GM20431 (cell line): ENCODE results near the gene ZNF410.
"Not testable (repeated sequence)": the region's sequence is repeated elsewhere in the genome, so short reads cannot be mapped to it uniquely, and the experiment has no call there.

Experiments used
- in situ Hi-C: fragments of 300-500 bp; cut with MseI, MboI; formaldehyde crosslinking; loops from one replicate; pipeline ENCODE4 v1.15.0; 2020; ENCODE audit warnings: low sequenced_read_pairs; ENCODE audit not compliant: unreplicated experiment

The ZNF410 gene, protein sequence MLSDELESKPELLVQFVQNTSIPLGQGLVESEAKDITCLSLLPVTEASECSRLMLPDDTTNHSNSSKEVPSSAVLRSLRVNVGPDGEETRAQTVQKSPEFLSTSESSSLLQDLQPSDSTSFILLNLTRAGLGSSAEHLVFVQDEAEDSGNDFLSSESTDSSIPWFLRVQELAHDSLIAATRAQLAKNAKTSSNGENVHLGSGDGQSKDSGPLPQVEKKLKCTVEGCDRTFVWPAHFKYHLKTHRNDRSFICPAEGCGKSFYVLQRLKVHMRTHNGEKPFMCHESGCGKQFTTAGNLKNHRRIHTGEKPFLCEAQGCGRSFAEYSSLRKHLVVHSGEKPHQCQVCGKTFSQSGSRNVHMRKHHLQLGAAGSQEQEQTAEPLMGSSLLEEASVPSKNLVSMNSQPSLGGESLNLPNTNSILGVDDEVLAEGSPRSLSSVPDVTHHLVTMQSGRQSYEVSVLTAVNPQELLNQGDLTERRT

DNA sequence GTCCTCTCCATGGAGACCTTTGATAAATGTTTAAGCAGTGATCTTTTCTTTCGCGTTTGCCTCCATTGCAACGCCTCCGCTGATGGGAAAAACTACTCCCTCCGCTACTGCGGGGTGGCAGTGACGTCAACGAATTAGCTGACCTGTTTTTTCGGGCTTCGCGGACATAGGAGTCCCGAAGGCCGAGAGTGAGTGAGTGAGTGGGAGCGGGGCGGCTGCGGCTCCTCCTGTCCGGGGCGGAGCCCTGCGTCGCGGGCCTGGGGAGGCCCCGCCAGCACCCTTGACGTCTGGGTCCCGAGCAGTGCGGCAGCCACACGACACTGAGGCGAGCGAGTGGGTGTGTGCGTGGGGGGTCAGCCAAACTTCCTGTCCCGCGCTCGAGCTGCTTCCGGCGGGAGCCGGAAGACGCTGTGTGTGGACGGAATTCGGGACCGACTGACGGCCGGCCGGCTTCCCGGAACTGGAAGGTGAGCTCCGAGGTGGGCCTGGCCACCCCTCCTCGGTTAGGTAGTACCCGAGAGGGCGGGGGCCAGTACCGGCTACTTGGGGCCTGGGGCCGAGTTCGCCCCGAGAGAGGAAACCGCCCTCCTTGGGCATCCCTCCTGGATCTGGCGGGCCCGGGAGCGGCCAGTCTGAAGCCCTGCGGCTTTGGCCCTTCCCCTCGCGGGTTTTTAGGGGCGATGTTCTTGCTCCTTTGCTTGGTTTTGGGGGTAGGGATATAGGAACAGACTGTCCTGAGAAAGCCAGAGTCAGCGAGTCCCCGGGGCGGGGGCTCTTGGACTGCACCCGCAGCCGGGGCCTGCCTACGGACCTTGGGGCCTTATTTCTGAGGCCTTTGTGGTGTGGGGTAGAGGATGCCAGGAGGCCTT lies at the start of gene ZNF410:
TSS of gene ZNF410 (plus strand) at position 411 of the 869 bp plus-strand sequence. CDS start 5,317 bp downstream, outside the sequence.
- in situ Hi-C loops: no loop called here

DNA sequence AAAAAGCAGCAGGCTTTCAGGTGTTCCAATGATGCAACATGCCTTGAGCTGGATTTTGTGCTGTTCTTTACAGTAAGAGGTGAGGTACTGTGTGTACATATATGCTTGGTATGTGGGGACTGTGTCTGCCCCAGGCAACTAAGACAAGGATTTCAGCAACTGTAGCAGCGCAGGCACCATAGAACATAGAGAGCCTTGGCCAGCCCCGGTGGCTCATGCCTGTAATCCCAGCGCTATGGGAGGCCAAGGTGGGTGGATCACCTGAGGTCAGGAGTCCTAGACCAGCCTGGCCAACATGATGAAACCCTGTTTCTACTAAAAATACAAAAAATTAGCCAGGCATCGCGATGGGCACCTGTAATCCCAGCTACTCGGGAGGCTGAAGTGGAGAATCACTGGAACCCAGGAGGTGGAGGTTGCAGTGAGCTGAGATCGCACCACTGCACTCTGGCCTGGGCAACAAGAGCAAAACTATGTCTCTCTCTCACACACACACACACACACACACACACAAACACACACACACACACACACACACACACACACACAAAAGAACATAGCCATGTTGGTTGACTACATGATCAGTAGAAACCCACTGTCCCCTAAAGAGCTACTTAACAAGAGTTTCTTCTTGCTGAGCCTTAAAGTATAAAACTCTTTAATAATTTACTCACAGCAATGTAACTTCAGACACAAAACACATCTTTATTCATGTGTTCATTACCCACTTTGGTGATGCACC lies 48.2 kb upstream of the ZNF410 start:
- in situ Hi-C loops: not testable (repeated sequence)

DNA sequence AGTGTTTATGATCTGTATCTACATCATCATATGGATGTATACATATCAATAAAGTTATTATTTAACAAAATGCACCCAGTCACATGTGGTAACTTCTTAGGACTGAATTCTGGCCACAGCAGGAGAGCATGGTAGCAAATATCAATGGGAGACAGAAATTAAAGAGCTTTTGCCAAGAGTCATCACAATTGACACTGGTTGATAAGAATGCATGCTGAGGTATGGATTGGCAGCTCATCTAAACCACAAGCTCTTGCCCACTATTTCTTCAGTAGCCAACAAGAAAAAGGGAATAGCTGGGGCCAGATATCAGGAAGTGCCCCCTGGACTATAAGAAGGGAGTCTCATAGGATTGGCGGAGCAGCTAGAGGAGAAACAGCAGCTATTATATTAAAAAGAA lies 44.5 kb upstream of the ZNF410 start:
- in situ Hi-C loops: no loop called here

DNA sequence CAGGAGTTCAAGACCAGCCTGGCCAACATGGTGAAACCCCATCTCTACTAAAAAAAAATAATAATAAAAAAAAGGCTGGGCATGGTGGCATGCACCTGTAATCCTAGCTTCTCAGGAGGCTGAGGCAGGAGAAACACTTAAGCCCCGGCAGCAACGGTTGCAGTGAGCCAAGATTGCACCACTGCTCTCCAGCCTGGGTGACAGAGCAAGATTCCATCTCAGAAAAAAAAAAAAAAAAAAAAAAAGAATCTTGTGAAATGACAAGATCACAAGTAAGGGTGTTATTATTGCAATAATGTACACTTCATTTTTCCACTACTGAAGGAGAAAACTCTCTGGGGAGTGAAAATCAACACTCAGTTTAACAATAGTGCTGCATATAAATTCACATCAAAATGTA lies 43.8 kb upstream of the ZNF410 start:
- in situ Hi-C loops: no loop called here

DNA sequence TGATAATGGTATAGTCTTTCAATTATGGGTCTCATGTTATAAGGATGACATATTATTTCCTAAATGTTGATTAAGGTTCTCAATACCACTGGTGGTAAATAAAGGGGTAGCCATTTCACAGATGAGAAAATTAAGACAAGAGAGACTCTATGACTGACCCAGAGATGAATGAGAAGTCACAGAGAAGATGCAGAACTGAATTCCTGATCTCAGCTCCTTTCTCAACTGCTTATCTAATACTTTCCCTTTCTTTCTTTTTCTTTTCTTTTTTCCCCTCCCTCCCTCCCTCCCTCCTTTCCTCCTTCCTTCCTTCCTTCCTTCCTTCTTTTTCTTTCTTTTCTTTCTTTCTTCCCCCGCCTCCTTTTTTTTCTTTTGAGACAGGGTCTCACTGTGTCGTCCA lies 43.4 kb upstream of the ZNF410 start:
- in situ Hi-C loops: no loop called here

DNA sequence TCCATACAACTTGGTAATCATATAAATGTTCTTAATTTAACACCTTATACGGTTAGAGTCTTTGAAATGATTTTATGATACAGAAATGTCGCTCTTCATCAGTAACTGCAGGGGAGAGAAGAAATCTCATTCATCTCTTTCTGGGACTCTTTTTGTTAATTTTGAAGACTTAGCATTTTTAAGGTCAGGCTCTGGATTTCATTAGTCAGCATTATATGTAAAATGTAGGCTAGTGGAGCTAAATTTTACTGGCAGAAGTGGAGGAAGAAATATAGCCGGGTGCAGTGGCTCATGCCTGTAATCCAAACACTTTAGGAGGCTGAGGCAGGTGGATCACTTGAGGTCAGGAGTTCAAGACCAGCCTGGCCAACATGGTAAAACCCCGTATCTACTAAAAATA lies 39.7 kb upstream of the ZNF410 start:
- in situ Hi-C loops: no loop called here

DNA sequence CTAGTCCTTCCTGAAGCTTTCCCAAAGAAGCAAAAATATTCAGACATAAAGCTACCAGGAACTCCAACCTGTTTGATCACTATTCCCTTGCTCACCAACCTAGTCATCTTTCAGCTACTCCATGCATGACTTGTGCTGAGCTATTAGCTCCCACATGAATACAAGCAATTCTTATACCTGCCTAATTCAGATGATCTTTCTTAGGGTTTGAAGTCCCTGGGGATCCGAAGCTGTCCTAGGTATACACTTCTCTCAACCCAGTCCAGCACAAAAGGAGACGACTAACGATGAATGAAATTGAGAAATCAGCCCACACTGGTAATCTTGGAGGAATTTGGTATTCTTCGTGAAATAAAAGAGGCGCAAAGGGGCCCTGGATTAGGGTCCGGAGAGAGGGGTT lies 35.7 kb upstream of the ZNF410 start:
- in situ Hi-C loops: no loop called here

DNA sequence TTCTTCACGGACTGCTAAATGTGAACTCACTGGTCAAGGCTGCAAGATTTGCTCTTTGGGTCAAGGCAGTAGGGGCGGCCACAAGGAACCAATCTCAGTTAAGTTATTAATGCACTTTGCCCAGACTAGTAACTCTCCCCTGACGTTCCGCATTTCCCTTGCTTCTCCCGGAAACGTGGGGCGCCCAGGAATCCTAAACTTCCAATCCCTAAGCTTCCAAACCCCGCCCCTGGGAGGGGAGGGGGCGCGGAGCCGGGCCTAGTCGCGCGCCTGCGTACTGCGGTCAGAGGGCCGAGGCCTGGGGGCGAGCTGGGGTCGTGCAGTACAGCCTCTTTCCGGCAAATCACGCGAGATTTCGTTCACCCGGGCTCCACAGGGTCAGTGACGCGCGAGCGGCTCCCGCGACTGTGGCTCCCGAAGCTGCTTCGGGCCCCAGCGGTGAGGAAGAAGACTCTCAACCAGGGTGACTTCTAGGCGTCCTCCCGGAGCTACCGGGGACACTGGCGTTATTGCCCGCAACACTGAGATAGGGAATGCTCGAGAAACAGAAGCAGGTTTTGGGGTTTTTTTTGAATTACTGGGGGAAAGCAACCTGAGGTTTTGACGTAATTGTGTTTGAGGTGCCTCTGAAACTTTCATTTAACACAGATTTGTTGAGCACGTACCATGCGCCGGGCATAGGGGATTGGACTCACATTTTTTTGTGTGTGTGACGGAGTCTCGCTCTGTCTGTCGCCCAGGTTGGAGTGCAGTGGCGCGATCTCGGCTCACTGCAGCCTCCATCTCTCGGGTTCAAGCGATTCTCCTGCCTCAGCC lies 34.9 kb upstream of the ZNF410 start, which contains the start of gene PTGR2:
TSS of gene PTGR2 (plus strand) at position 265 of the 816 bp plus-strand sequence. CDS start 7,032 bp downstream, outside the sequence.
- in situ Hi-C loops: no loop called here

DNA sequence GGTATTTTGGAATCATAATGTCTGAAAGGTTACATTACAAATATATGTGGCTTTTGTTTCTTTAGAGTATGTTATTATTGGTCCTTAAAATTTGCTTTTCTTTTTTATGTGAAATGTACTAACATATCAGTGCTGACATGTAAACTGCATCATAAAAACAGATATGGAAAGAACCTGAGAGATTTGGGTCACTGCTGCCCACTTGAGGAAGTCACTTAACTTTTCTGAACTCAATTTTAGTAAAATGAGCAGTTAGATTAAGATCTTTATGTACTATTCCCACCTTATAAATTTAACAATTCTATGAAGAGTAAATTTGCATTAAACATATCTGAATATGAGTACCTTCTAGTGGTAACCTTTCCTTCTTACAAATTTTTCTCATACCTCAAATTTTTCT lies 27.5 kb upstream of the ZNF410 start:
- in situ Hi-C loops: no loop called here

DNA sequence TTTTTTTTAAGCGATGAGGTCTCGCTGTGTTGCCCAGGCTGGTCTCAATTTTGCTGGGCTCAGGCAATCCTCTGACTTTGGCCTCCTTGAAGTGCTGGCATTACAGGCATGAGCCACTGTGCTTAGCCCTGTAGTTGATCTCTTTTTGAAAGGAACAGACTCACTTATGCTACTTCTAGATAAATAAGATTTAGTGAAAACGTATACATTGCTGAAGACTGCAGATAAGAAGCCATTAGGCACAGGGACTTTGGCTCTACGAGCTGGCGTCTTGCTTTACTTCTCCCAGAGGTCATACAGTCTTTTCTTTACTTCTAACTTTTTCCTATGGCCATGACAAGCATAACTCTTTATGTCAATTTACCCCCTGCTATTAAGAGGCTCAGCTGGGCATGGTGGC lies 25.6 kb upstream of the ZNF410 start:
- in situ Hi-C loops: no loop called here

DNA sequence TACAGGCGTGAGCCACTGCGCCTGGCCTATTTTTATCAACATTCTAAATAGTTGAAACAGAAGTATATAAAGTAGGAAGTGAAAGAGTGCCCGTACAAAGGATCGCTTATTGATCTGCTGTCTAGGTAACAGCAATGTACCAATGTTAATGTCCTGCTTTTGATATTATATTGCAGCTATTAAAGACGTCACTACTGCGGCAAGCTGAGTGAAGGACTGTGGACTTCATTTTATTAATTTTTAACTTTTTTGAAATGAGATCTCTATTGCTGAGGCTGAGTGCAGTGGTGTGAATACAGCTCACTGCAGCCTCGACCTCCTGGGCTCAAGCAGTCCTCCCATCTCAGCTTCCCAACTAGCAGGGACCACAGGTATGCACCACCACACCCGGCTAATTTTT lies 24.2 kb upstream of the ZNF410 start:
- in situ Hi-C loops: no loop called here

DNA sequence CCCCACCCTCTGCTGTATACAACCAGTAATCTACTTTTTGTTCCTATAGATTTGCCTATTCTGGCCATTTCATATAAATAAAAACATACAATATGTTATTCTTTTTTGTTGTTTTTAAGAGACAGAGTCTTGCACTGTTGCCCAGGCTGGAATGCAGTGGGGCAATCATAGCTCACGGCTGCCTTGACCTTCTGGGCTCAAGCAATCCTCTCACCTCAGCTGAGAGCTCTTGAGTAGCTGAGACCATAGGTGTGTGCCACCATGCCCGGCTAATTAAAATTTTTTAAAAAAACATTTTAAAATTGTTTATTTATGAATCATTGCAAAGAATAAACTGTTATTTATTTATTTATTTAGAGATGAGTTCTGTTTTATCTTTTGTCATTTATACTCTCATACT lies 23.4 kb upstream of the ZNF410 start:
- in situ Hi-C loops: no loop called here

DNA sequence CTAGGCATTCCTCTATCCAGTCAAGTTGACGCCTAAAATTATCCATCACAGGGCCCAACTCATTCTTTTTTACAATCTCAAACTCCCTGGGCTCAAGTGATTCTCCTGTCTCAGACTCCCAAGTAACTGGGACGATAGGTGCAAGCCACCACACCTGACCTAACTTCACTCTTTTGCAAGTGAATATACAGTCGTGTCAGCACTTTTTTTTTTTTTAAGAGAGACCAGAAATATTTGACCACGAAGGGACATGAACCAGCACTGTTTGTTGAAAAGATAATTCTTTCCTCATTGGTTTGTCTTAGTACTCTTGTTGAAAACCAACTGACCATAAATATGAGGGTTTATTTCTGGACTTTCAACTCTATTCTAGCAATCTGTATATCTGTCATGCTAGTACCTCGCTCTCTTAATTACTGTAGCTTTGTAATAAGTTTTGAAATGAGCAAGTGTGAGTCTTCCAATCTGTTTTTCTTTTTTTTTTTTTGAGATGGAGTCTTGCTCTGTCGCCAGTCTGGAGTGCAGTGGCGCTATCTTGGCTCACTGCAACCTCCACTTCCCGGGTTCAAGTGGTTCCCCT lies 21.0 kb upstream of the ZNF410 start:
- in situ Hi-C loops: no loop called here

DNA sequence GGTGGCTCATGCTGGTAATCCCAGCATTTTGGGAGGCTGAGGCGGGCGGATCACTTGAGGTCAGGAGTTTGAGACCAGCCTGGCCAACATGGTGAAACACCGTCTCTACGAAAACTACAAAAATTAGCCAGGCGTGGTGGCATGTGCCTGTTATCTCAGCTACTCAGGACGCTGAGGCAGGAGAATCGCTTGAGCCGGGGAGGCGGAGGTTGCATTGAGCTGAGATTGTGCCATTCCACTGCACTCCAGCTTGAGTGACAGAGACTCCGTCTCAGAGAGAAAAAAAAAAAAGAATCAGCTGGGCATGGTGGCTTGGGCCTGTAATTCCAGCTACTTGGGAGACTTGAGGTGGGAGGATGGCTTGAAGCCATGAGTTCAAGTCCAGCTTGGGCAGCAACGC lies 16.9 kb upstream of the ZNF410 start:
- in situ Hi-C loops: not testable (repeated sequence)

DNA sequence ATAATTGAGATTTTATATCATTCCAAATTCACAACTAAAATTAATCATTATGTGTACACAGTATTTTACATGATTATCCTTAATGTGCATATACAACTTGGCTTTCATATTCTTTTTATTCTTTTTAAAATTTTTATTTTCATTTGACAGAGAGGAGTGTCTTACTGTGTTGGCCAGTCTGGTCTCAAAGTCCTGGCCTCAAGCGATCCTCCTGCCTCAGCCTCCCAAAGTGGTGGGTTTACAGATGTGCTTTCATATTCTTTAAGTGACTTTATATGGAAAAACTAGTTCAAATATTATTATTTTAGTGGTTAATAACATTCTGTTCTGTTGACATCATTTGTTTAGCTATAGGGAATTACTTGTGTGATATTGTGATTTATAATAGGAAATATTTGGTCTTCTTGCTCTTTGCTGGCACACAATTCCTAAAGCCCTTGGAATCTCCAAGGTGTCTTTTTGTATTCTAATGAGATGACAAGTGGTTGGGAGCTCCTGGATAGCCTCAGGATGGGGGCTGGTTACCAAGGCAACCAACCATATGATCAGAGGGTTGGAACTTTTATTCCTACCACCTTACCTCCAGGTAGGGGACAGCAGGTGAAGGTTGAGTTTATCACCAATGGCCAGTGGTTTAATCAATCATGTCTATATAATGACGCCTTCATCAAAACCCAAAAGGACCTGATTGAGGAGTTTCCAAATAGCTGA lies 16.0 kb upstream of the ZNF410 start:
- in situ Hi-C loops: no loop called here

DNA sequence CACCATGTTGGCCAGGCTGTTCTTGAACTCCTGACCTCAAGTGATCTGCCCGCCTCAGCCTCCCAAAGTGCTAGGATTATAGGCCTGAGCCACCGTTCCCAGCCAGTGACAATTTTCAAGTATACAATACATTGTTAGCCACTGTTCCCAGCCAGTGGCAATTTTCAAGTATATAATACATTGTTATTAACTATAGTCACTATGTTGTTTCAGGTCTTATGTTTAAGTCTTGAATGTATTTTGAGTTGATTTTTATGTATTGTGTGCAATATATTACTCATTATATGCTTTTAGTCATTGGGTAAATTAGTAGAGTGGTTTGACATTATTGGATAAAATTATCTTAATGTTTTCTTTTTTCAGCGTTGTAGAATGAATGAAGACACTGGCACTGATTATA lies 13.0 kb upstream of the ZNF410 start:
- in situ Hi-C loops: no loop called here

DNA sequence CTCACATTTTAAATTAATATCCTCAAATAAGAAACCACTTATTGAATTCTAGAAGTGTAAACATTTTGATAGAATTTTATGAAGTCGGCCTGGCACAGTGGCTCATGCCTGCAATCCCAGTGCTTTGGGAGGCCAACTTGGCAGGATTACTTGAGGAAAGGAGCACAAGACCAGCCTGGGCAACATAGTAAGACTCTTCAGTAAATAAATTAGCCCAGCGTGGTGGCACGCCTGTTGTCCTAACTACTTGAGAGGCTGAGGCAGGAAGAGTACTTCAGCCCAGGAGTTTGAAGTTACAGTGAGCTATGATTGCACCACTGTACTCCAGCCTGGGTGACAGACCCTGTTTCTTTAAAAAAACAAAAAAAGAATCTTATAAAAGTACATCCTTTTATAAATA lies 8.9 kb upstream of the ZNF410 start:
- in situ Hi-C loops: no loop called here

DNA sequence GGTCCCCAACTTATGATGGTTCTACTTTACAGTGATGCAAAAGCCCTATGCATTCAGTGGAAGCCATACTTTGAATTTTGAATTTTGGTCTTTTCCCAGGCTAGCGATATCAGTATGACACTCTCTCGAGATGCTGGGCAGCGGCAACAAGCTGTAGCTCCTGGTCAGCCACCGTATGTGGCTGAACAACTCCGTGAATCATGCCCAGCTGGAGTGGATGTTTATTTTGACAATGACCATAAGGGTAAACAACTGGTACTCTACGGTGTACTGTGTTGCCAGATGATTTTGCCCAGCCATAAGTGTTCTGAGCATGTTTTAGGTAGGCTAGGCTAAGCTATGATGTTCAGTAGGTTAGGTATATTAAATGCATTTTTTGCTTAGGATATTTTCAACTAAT lies 8.2 kb upstream of the ZNF410 start:
- in situ Hi-C loops: no loop called here

DNA sequence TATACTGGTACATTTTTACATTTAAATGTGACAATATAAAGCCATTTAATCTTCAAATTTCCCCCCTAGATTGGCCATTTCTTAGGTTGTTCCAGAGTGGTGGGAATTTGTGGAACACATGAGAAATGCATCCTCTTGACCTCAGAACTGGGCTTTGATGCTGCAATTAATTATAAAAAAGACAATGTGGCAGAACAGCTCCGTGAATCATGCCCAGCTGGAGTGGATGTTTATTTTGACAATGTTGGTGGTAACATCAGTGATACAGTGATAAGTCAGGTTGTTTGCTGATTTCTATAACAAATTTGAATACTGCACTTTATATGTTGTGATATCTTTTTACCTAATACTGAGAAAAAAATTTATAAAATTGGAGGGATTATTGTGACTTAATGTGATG lies 7.6 kb upstream of the ZNF410 start:
- in situ Hi-C loops: no loop called here
